Measurements from ENCODE around the gene RBMS1.

RBMS1 gene

GRCh38 chr2:160493227-160494028, at the start of gene RBMS1:
Gene RBMS1 (minus strand): TSS chr2:160493807. CDS start chr2:160493363, 444 bp downstream.
- no peak for DNase-seq

GRCh38 chr2:160541745-160542144, 48.1 kb upstream of the RBMS1 start:
- DNase-seq = no peak

- DNase-seq = no peak
Measured at GRCh38 chr2:160538559-160539355, 45.1 kb upstream of the RBMS1 start.

GRCh38 chr2:160538115-160538514, 44.5 kb upstream of the RBMS1 start:
- DNase-seq = no peak

GRCh38 chr2:160534996-160535395, 41.4 kb upstream of the RBMS1 start:
- no peak for DNase-seq

- no peak for DNase-seq
Measured at GRCh38 chr2:160534249-160534648, 40.6 kb upstream of the RBMS1 start.

DNA sequence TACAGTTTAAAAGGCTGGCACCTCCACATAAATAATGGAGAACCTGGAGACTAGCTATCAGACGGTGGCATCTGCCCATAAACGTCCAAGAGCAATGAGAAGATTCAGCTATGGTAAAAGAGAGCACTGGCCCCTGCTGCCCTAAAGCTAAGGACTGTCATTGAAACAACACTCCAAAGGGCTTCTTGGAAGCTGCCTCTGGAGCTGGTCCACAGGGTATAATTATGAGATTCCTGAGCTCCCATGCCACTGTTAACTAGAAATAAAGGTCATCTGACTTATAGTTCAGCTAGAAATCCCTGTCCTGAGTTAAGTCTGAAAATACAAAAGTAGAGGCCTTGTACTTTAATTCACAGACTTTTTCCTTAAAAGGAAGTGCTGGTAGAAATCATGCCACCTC, 39.9 kb upstream of the RBMS1 start:
- no peak for DNase-seq

DNA sequence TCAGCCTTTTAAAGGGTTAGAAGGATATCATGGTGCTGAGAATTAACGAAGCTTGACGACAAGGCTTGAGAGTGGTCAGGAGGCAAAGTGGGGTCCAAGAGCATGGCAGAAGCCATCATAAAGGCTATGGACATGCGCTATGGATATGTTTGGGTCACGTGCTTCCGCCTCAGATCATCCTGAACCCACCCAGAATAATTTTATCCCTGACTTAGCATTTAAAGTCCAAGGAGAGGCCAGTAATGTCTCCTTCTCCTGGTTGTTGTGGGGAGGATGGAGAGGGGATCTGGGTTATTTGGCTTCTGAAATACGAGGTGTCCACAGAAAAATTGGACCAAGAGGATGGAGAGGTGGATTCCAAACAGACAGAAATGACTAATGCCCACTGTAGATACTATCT, 38.8 kb upstream of the RBMS1 start:
- DNase-seq = no peak

GRCh38 chr2:160522951-160523710, 29.5 kb upstream of the RBMS1 start:
- no peak for DNase-seq

GRCh38 chr2:160517731-160518130, 24.1 kb upstream of the RBMS1 start:
- DNase-seq = no peak

- DNase-seq = no peak
Measured at GRCh38 chr2:160516547-160517365, 23.1 kb upstream of the RBMS1 start.

DNA sequence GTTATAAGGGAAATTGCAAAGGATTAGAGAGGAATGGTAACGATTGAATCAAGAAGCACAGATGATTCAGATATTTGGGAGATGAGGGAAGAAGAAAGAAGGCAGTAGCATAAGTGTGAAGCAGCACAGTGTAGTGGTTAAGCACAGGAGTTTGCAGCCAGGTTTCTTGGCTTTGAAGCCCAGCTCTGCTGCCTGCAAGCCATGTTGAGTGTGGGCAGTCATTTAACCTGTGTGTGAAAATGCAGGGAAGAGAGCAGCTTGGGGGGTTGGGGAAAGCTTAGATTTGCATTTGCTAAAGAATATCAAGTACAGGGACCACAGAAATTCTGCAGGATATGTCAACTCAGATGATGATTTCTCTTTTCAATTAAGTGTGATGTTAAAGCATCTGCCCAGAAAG, 21.5 kb upstream of the RBMS1 start:
- no peak for DNase-seq

GRCh38 chr2:160513120-160513519, 19.5 kb upstream of the RBMS1 start:
- DNase-seq = no peak

GRCh38 chr2:160512491-160512890, 18.9 kb upstream of the RBMS1 start:
- no peak for DNase-seq

DNA sequence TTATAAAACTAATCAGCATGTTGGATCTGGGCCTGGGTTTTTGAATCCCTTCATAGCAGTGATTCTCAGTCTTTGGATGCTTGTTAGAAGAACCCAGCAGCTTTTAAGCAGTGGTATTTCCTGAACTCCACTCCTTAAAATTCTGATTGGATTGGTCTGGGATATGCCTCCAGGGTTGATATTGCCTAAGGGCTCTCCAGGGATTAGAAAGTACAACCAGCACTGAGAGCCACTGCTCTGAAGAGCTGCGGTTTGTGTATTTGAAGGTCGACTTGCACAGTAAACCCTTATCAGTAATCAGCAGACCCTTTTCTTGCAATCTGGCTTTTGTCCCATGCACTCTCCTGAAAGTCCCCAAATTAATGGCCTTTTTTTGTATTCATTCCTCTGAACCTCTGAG, 17.0 kb upstream of the RBMS1 start:
- no peak for DNase-seq

DNA sequence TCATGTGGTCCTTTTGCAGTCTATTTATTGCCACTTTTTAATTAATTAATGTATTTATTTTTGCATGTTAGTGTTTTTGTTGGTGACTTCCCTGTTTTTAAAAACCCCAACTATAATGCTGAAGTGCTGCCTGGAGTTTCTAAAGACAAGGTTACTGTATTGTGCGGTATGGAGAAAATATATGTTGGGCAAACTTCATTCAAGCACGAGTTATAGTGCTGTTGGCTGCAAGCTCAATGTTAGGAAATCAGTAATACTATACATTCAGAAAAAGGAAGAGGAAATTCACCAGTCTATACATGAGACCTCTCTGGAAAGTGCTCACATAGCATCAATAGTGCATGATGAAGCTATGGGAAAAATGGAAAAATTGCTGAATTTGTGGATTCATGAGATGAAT, 15.4 kb upstream of the RBMS1 start:
- DNase-seq = no peak

GRCh38 chr2:160507464-160507863, 13.9 kb upstream of the RBMS1 start:
- no peak for DNase-seq

DNA sequence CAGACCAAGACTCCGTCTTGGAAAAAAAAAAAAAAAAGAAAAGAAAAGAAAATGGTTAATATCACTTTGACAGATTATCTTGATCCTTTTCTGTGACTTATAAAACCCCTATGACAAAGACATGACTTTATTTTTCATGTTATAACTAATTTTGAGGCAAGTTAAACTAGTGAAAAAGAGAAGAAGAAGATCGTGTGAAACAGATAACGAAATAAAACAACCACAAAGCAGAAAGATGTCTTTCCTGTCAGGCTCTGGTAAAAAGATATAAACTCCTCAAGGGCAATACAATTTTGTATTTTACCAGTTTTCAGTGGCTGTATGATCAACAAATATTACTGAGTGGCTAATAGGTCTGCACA, 13.4 kb upstream of the RBMS1 start:
- DNase-seq = no peak

- no peak for DNase-seq
Measured at GRCh38 chr2:160506371-160507045, 12.9 kb upstream of the RBMS1 start.

DNA sequence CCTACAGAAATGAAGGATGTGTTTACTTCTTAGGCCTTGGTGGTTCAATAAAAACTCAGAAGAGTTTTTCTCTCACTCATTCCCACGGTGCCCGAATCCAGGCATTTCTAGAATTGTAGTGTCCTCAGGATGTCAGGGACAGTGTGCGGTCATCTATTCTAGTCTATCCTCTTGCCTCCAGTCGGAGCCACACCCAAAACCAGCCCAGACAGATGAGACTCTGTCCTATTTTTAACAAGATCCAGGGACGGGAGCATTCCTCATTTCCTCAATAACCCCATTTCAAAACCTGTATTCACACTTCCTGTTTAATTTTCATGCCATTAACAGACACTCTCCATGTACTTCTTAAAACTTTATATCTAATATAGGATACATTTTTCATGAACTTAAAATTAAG, 11.6 kb upstream of the RBMS1 start:
- no peak for DNase-seq

DNA sequence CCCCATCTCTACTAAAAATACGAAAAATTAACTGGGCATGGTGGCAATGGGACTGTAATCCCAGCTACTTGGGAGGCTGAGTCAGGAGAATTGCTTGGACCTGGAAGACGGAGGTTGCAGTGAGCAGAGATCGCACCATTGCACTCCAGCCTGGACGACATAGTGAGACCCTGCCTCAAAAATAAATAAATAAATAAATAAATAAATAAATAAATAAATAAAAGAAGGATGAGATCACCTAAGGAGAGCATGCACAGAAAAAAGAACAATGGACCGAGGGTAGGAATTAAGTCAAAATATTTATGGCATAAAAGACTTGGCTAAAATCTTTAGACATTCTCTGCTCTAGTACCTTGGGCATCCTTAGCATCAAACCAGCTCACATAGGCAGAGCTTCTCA, 8.9 kb upstream of the RBMS1 start:
- no peak for DNase-seq

DNA sequence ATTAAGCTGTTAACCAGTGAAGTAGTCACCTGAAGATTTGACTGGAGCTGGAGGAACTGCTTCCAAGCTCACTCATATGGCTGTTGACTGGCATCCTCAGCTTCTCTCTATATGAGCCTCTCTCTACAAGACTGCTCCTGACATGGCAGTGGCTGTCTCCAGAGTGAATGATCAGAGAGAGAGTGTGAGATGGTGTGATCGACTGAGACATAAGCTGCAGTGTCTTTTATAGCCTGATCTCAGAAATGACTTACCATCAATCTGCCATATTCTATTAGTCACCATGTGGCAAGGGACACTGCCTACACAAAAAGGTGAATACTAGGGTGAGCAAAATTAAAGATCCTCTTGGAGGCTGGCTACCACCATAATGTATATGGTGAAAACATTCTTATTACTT, 7.8 kb upstream of the RBMS1 start:
- no peak for DNase-seq

Data from cerebellar nuclear complex (tissue), 1 donor.